NB4 (cell line): ENCODE measurements around the gene SLC38A2.
A peak's percentile ranks its signal among the peaks of the same experiment; 100 is the strongest.

Experiments
- DNase-seq: peaks from one replicate; pipeline ENCODE4 v3.0.0; 2010; ENCODE audit warnings: low read depth
- H3K4me3 ChIP-seq: one replicate; pipeline ENCODE4 v1.5.1; 2011; ENCODE audit warnings: mild to moderate bottlenecking, low read depth, low read length, moderate library complexity
- CTCF ChIP-seq: IDR thresholded peaks from one replicate; pipeline ENCODE4 v1.5.1; 2012; ENCODE audit warnings: low read depth, low read length
- MAX ChIP-seq: IDR thresholded peaks from 2 replicates; pipeline ENCODE4 v1.6.1; 2011; ENCODE audit warnings: low read depth, low read length
- MYC ChIP-seq: IDR thresholded peaks from 2 replicates; pipeline ENCODE4 v1.6.1; 2011; ENCODE audit warnings: low read depth, low read length
- POLR2A ChIP-seq: IDR thresholded peaks from 2 replicates; pipeline ENCODE4 v1.6.1; 2011; ENCODE audit warnings: mild to moderate bottlenecking; ENCODE audit not compliant: insufficient read length; ENCODE audit errors: extremely low read depth

SLC38A2 gene

GRCh38 chr12:46370792-46371717 lies 1.5 kb downstream of the SLC38A2 start:
- TF ChIP-seq MYC = peak; percentile 85
- peak; percentile 97 for TF ChIP-seq MAX
- TF ChIP-seq CTCF = peak; percentile 2
- peak; percentile 86 for TF ChIP-seq POLR2A
- H3K4me3 ChIP-seq = peak overlapping the region; percentile 93
- DNase-seq = peak; percentile 95

GRCh38 chr12:46370380-46370734 lies 2.2 kb downstream of the SLC38A2 start:
- TF ChIP-seq MYC = no peak

GRCh38 chr12:46369474-46370379 lies 2.8 kb downstream of the SLC38A2 start:
- H3K4me3 ChIP-seq = peak overlapping the region; percentile 84
- DNase-seq = no peak
- no peak for TF ChIP-seq MYC
- no peak for TF ChIP-seq POLR2A
- no peak for TF ChIP-seq CTCF
- no peak for TF ChIP-seq MAX

More at GRCh38 chr12:46370380-46370734, 2.2 kb downstream of the SLC38A2 start:
- H3K4me3 ChIP-seq = peak overlapping the region; percentile 84
- no peak for DNase-seq

- H3K4me3 ChIP-seq = peak overlapping the region; percentile 84
- TF ChIP-seq MAX (no peak), POLR2A (no peak), MYC (no peak), CTCF (no peak)
- no peak for DNase-seq
These were observed 3.5 kb downstream of the SLC38A2 start for GRCh38 chr12:46369095-46369473.

- TF ChIP-seq MAX = no peak
- no peak for TF ChIP-seq MYC
- TF ChIP-seq POLR2A = no peak
- TF ChIP-seq CTCF = no peak
- DNase-seq = no peak
- peak overlapping the region; percentile 84 for H3K4me3 ChIP-seq
These were observed 3.9 kb downstream of the SLC38A2 start for GRCh38 chr12:46368684-46369083.

GRCh38 chr12:46368138-46368537 lies 4.4 kb downstream of the SLC38A2 start:
- peak overlapping the region; percentile 84 for H3K4me3 ChIP-seq
- DNase-seq = no peak
- TF ChIP-seq POLR2A = no peak
- TF ChIP-seq CTCF = no peak
